Measurements from ENCODE around the gene TGFB1I1.

DNA sequence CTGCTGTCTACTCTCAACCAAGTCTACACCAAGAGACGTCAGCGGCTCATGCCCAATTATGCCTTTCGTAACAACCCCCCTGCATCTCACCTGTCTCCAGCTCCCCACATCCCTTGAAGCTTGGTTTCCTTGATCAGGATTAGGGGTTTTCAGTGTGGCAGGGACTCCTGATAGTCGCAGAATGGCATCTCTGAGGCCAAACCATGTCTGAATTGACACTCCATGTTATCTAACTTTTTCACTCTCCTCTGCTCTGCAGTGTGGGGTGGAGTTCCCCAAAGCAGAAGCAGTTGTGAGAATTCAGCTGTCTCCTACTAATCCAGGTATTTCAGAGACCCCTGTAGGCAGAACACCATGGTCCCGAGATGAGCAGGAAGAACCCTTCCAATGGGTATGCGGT, 50.1 kb downstream of the TGFB1I1 start:
- TF ChIP-seq EGR1 (IDR thresholded peaks at IDR 0.05) (no peak), CEBPB (IDR thresholded peaks at IDR 0.05) (no peak), EP300 (IDR thresholded peaks at IDR 0.05; ENCODE audit: borderline replicate concordance) (no peak), TCF12 (IDR thresholded peaks at IDR 0.05; ENCODE audit: low read depth) (no peak), TAF1 (IDR thresholded peaks at IDR 0.05; ENCODE audit: low read depth) (no peak), YY1 (IDR thresholded peaks at IDR 0.05; ENCODE audit: low read depth) (no peak), CREB1 (IDR thresholded peaks at IDR 0.05; ENCODE audit: low read depth) (no peak), FOXM1 (IDR thresholded peaks at IDR 0.05; ENCODE audit: borderline replicate concordance, low read depth) (no peak), TEAD4 (IDR thresholded peaks at IDR 0.05) (no peak), ZBTB7A (IDR thresholded peaks at IDR 0.05; ENCODE audit: low read depth) (no peak)
- TF ChIP-seq, protein P1, sequence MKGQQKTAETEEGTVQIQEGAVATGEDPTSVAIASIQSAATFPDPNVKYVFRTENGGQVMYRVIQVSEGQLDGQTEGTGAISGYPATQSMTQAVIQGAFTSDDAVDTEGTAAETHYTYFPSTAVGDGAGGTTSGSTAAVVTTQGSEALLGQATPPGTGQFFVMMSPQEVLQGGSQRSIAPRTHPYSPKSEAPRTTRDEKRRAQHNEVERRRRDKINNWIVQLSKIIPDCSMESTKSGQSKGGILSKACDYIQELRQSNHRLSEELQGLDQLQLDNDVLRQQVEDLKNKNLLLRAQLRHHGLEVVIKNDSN (IDR thresholded peaks at IDR 0.05), result no peak
- TF ChIP-seq, protein P2, sequence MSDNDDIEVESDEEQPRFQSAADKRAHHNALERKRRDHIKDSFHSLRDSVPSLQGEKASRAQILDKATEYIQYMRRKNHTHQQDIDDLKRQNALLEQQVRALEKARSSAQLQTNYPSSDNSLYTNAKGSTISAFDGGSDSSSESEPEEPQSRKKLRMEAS (IDR thresholded peaks at IDR 0.05), result no peak
- TF ChIP-seq, protein P3, sequence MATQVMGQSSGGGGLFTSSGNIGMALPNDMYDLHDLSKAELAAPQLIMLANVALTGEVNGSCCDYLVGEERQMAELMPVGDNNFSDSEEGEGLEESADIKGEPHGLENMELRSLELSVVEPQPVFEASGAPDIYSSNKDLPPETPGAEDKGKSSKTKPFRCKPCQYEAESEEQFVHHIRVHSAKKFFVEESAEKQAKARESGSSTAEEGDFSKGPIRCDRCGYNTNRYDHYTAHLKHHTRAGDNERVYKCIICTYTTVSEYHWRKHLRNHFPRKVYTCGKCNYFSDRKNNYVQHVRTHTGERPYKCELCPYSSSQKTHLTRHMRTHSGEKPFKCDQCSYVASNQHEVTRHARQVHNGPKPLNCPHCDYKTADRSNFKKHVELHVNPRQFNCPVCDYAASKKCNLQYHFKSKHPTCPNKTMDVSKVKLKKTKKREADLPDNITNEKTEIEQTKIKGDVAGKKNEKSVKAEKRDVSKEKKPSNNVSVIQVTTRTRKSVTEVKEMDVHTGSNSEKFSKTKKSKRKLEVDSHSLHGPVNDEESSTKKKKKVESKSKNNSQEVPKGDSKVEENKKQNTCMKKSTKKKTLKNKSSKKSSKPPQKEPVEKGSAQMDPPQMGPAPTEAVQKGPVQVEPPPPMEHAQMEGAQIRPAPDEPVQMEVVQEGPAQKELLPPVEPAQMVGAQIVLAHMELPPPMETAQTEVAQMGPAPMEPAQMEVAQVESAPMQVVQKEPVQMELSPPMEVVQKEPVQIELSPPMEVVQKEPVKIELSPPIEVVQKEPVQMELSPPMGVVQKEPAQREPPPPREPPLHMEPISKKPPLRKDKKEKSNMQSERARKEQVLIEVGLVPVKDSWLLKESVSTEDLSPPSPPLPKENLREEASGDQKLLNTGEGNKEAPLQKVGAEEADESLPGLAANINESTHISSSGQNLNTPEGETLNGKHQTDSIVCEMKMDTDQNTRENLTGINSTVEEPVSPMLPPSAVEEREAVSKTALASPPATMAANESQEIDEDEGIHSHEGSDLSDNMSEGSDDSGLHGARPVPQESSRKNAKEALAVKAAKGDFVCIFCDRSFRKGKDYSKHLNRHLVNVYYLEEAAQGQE (IDR thresholded peaks at IDR 0.05; ENCODE audit: low read depth), result no peak

Measured in Ishikawa (cell line).